CD4-positive, alpha-beta T cell treated with Interleukin-15 for 4 hours (primary cell): ENCODE results near the gene TRIM24.

Experiments
- DNase-seq: peaks from one replicate; pipeline ENCODE4 v3.0.0-alpha.2; 2020; ENCODE audit warnings: low spot score

The TRIM24 gene

GRCh38 chr7:138538997-138539644, 79.1 kb downstream of the TRIM24 start:
- no peak for DNase-seq

GRCh38 chr7:138542183-138542582, 82.1 kb downstream of the TRIM24 start:
- no peak for DNase-seq

- no peak for DNase-seq
Measured at GRCh38 chr7:138543739-138544138, 83.7 kb downstream of the TRIM24 start.

- DNase-seq = no peak
Measured at GRCh38 chr7:138545123-138545522, 85.1 kb downstream of the TRIM24 start.

GRCh38 chr7:138546064-138546619, 86.1 kb downstream of the TRIM24 start:
- no peak for DNase-seq

DNA sequence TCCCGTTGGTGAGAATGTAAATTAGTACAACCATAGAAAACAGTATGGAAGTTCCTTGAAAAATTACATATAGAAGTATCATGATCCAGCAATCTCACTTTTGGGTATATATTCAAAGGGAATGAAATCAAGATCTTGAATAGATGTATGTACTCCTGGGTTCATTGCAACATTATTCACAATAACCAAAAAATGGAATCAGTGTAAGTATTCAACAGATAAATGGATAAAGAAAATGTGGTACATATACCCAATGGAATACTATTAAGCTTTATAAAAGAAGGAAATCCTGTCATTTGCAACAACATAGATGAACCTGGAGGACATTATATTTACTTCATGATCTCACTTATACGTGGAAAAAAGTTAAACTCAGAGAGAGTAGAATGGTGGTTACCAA, 86.8 kb downstream of the TRIM24 start:
- DNase-seq = no peak

GRCh38 chr7:138549082-138549481, 89.0 kb downstream of the TRIM24 start:
- DNase-seq = no peak

DNA sequence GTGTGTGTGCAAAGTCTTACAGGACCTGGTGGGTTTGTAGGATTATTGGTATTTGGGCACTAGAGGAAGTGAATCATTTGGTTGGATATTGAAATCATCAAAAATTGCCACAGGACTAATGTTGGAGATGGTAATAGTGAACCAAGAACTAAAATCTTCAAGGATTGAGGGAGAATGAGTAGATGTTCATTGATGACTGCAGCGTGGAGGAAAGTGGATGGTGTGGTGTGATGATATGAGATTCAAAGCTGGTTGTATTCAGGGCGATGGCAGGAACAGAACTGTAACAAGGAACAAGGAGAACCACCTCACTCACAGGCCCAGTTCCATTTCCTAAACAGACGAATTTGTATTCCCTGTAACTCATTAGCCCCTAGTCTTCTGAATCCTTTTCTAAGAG, 90.3 kb downstream of the TRIM24 start:
- no peak for DNase-seq

DNA sequence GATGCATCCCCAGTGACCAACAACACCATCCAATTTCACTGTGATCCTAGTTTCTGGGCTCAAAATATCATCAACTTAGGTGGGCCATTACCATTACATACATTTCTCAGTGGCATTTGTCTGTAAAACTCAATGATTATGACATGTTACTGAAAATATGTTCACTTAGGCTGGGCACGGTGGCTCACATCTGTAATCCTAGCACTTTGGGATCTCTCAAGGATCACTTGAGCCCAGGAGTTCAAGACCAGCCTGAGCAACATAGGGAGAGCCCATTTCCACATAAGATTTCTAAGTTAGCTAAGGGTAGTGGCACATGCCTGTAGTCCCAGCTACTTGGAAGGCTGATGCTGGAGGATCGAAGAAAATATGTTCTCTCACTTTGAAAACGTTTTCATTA, 91.0 kb downstream of the TRIM24 start:
- no peak for DNase-seq

- no peak for DNase-seq
Measured at GRCh38 chr7:138553805-138554204, 93.7 kb downstream of the TRIM24 start.

DNA sequence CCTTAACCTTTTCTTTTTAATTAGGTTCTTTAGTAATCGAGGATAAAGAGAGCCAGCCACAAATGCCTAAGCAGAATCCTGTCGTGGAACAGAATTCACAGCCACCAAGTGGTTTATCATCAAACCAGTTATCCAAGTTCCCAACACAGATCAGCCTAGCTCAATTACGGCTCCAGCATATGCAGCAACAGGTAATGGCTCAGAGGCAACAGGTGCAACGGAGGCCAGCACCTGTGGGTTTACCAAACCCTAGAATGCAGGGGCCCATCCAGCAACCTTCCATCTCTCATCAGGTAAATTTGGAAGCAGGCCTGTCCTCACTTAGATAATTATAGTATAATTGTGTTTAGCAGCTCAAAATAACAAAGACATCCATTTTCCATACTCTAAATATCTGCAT, 94.6 kb downstream of the TRIM24 start:
- no peak for DNase-seq

- DNase-seq = no peak
Measured at GRCh38 chr7:138555684-138556083, 95.6 kb downstream of the TRIM24 start.

DNA sequence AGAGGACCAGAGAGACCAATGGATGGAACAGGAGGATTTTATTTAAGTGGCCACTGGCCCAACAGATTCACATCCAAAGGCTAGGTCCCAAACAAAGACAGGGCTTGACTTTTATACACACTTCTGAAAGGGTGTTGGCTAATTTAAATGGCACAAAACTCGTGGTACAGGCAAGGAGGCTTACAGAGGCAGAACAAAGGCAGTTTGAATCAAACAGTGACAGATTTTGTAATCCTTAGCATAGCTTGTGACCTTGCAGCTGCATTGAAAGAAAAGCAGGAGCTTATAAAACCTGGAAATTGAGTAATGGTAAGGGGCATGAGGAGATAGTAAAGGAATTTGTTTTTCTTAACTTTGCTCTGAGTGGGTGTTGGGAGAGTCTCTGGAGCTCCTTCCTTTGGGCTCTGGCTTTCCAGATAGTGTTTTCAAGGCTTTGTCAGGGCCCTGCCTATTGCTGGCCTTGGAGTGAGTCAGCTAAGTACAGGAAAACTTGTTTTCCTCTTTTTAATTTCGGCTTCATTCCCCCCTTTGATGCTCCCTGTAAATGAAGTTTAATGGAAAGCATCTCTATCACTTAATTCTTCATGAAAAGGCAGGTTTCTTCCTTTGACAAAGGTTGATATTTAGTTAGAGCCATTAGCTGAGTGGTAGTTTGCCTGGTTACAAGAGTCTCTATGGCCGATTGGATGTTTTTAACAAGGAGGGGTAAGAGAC, 96.9 kb downstream of the TRIM24 start:
- DNase-seq = no peak

DNA sequence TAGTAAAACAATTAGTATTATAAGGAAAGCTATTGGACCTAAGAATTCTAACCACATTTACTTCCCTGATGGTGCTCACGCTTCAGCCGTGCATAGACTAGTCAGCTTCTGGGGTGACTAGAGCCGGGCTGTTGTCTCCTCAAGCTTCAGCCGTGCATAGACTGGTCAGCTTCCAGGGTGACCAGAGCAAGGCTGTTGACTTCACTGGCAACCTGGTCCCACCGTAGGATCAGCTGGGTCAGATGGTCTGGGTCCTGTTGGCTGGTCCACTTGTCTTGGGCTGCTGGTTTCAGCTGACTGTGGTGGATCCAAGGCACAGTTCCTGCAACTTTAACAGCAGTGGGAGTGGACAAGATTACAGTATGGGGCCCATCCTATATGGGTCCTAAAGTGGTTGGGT, 99.4 kb downstream of the TRIM24 start:
- no peak for DNase-seq

DNA sequence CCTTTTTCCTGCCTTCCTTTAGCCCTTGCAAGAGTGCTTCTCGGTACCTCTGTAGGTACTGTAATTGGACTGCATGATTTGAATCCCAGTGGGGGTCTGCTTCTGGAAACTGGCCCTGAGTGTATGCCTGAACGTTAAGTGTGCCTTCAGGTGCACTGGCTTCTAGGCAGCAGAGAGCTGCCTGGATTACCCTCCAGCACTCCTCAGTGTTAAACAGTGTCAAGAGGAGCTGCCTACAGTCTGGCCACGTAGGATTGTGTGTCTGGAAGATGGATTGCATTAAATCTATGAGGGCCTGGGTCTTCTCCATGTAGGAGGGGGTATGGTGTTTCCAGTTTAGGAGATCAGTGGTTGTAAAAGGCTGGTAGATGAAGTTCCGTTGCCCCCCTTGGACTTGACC, 103.7 kb downstream of the TRIM24 start:
- no peak for DNase-seq

DNA sequence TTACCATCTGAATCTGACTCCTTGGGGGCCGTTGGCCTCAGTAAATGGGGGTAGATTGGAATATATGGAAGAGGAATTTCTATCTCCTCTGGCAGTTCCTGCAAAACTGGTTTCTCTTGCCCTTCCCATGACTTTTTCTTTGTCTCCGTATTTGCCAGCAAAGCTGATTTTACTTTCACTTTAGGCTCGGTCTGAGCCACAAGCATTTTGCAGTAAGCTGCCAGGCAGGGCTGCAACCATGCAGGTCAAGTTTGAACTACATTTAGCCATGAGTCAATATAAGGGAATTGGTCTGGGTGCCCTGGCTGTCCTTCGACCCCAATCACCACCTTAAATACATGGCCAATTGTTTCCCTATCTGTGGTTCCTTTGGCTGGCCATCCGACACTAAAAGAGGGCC, 104.3 kb downstream of the TRIM24 start:
- DNase-seq = no peak

DNA sequence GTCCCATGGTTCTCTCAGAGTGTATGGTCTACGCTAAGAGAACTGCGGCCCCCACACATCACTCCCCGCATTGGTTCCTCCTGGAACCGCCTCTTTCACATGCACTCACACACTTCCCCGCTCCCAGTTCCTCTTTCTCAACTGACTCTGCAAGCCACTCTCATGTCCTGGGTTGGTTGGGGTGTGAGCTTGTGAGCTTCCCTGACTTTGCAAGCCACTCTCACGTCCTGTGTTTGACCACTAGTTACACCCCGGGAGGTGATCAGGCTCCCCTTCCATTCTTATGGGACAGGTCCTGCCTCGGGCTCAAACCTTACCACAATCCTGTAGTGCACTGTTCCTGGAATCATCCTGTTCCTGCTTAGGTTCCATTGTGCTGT, 105.0 kb downstream of the TRIM24 start:
- no peak for DNase-seq

DNA sequence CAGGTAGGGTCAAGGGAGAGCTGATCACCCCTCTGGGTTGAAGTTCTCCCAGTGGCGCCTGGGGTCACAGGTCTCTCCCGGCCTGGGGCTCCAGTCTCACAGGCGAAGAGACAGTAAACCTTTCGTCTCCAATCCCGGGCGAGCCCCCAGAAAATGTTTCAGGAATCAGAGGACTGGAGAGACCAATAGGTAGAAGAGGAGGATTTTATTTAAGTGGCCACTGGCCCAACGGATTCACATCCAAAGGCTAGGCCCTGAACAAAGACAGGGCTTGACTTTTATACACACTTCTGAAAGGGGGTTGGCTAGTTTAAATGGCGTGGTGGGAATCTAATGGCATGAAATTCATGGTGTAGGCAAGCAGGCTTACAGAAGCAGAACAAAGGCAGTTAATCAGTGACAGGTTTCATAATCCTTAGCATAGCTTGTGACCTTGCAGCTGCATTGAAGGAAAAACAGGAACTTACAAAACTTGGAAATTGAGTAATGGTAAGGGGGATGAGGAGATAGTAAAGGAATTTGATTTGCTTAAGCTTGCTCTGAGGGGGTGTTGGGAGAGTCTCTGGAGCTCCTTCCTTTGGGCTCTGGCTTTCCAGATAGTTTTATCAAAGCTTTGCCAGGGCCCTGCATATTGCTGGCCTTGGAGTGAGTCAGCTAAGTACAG, 105.5 kb downstream of the TRIM24 start:
- DNase-seq = no peak

GRCh38 chr7:138568655-138569054, 108.6 kb downstream of the TRIM24 start:
- no peak for DNase-seq

GRCh38 chr7:138569418-138569817, 109.4 kb downstream of the TRIM24 start:
- DNase-seq = no peak

DNA sequence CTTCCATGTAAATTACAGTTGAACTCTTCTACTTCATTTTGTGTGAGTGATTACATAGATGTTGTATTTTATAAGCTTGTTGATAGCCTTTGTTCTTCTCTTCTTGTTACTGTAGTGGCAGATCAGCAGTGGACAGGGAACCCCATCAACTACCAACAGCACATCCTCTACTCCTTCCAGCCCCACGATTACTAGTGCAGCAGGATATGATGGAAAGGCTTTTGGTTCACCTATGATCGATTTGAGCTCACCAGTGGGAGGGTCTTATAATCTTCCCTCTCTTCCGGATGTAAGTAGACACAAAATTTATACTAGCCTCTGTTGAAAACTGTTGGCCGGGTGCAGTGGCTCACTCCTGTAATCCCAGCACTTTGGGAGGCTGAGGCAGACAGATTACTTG, 110.7 kb downstream of the TRIM24 start:
- no peak for DNase-seq

- DNase-seq = no peak
Measured at GRCh38 chr7:138573741-138574140, 113.7 kb downstream of the TRIM24 start.

- no peak for DNase-seq
Measured at GRCh38 chr7:138575897-138576428, 115.9 kb downstream of the TRIM24 start.
